ENCODE measurements around the gene WSCD1. TPM values are rescaled to one million over a fixed set of nuclear protein-coding genes. Genes with fewer than 3 reads are reported as not detected.

Gene WSCD1
- total RNA-seq (2022; extraction: Qiagen RNA extraction), result 1.5 to 3.6 TPM (median 3.3 TPM) in 5 replicates

GRCh38 chr17:6069539-6070429 lies at the start of gene WSCD1:
Gene WSCD1, plus strand, starts transcription at chr17:6070379. Its CDS starts 10,280 bp downstream, at chr17:6080659.

Data from A549 treated with AZD2906 at 1 μM for 4 hours (cell line).